GM10847 (cell line): Measurements from ENCODE around the gene EMP3.
A peak's percentile ranks its signal among the peaks of the same experiment; 100 is the strongest.

Experiments used
- POLR2A ChIP-seq: IDR thresholded peaks from 2 replicates; pipeline ENCODE4 v1.6.1; 2011; ENCODE audit not compliant: insufficient read length; ENCODE audit errors: extremely low read depth

Gene EMP3

DNA sequence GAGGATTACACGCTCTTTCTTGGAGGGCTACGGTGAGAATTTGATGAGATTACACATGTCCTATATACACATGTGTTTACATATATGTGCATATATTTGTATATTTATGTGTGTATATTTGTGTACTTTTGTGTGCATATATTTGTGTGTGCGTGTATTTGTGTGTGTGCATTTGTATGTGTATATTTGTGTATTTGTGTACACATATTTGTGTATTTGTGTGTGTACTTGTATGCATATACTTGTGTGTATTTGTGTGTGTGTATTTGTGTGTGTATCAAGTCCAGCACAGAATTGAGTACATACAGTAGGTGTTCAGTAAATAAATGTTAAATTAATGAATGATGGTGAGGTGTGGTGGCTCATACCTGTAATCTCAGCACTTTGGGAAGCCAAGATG lies 36.6 kb downstream of the EMP3 start:
- no peak for TF ChIP-seq POLR2A

DNA sequence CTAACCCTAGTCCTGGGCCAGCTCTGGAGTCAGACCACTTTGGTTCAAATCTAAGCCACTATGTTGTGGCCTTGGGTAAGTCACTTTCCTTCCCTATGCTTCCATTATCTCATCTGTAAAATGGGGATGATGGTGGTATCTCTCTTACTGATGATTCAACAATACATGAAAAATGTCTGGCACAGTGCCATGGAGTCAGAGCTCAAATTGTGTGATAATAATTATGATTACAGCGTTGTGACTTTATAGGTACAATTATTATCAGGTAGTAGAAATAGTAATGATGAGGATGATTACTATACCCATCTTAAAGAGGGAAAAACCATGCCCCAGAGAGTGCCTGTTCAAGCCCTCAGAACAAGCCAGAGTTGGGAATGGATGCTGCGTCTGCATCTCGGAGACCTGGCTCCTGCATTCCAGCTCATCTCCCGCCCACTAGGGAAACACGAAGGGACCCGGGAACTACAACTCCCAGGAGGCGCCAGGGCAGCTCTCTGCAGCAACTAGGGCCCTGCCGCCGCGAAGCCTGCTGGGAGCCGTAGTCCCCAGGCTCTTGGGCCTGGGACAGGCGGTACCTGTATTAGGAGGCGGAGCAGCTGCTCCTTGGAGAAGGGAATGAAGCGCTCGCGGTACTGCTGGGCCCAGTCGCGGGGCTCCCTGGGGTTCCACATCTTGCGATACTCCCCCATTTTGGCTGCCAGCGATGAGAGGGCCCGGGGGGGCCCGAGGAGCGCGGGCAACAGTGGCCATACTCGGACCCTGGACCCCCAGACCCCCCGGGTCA lies 37.6 kb downstream of the EMP3 start:
- peak; percentile 10 for TF ChIP-seq POLR2A

DNA sequence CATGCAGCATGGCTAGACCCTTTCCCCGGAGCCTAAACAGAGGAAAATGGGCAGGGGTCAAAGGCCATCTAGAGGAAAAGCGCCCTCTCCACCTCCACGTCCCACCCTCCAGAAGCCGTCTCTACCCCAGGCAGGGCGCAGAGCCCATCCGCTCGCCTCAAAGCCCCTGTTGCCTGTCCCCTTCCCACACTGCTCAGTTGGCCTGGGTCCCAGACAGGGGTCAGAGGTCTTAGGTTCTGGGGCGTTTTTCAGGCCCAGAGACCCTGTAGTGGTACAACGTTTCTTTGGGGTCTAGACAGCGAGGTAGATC lies 38.1 kb downstream of the EMP3 start:
- TF ChIP-seq POLR2A: no peak

DNA sequence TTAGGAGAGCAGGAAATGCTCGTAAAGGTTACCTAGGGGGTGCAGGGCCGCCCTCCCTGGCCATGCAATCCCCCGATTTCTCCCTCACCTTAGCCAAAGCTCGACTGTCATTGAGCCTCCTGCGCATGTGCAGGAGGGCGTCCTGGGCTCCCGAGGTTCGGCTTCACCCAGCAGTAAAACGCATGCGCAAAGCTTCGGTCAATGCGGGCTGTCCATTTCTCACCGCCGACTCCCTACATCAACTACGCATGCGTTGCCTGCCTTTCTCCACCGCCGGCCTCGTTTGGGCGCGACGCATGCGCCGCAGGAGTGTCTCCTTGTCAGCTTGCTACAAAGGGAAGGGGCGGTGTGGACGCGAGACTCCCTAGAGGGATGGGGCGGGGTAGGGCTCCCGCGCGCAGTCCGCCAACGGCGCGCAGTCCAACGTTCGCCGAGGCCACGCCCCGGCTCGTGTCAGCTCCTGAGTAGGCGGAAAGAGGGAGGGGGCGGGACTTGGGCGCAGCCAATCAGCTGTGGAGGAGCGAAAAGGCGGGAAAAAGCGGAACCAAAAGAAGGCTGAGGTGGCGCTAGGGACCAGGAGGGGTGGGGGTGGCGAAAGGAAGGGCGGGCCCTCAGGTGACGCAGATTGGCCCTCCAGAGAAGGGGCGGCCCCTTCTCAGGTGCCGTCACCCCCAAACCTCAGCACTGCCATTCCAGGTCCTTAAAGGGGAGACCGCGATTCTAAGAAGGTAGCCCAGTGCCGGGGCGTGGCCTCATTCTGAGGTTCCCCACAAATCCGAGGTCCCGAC lies 38.7 kb downstream of the EMP3 start, which contains the start of the genes SYNGR4 and TMEM143:
SYNGR4 (plus strand) TSS at position 558 of the 788 bp plus-strand sequence. CDS start 1,476 bp downstream, outside the sequence.
TMEM143 (minus strand) TSS at position 131 of the 788 bp plus-strand sequence; CDS start at position 111, 20 bp downstream.
- peak; percentile 58 for TF ChIP-seq POLR2A

DNA sequence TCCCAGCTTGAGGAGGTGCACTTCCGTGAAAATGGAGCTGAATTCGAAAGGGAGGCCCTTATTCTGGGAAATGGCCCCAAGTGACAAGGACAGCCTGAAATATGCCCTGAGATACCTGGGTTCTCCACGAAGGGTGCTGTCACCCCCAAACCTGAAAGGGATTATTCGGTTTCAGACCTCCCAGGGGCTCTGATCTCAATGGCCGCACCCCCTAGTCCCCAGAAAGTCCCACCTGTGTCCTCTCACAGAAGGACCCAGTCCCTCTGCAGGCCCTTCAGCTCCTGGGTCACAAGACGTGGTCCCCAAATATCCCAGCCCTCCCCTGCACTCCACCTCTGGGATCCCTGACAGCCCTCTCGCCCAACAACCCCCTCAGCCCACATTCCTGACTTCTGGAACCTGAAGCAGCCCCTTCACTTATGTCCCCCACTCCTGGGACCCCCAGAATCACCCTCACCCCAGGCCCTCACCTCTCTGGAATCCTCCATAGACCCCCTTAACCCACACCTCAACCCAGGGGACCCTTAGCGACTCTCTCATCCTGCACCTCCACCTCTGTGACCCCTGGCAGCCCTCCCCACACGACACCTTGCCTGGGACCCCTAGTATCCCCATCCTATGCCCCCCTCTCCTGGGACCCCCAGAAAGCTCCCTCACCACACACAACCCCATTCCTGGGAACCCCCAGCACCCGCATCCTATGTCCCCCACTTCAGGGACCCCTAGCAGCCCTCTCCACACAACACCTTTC lies 39.4 kb downstream of the EMP3 start:
- no peak for TF ChIP-seq POLR2A

DNA sequence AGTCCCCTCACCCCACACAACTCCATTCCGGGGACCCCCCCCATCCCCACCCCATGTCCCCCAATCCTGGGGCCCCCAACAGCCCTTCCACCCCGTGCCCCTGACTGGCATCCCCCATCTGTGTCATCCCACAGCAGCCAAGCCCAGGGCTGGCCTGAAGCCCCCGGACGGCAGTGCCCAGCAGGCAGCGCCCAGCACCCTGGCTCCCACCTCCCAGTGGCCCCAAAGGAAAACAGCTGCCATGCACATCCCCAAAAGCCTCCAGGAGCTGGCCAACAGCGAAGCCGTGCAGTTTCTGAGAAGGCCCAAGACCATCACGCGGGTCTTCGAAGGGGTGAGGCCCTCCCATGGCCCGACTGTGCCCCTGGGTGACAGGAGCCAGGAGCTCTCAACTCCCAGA lies 40.2 kb downstream of the EMP3 start:
- no peak for TF ChIP-seq POLR2A

DNA sequence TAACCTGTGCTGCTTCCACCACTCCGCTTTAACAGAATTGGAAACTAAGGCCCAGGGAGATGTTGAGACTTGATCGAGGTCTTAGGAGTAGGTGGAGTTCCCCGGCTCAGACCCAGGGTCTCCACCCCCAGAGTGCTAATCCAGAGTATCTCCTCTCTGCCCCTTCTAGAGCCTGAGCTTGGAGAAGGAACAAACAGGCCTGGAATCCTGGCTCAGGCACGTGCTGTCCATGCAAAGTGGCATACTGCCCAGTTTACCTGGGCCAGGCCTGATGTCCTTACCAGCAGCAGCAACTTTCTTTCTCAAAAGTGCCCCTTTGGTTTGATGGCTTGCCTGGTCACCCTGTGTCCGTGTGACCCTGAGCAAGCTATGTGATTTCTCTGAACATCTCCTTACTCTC lies 42.5 kb downstream of the EMP3 start:
- no peak for TF ChIP-seq POLR2A

DNA sequence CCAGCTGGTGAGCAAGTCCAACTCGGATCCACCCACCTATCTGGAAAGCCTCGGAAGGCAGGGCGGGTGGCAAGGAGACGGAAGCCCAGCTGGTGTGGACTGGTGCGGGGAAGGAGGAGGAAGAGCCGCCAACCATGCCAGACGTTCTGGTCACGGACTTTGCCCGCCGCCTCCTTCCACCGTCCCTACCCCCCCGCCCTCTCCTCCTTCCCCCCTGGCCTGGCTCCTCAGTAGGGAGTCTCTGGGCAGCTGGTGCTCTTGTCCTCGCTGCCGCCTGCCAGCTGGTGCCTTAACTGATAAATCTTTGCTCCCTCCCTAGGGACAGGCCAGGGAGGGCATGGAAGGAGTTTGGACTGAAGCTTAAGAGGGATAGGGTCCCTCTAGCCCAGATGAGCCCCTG lies 43.6 kb downstream of the EMP3 start:
- TF ChIP-seq POLR2A: no peak

DNA sequence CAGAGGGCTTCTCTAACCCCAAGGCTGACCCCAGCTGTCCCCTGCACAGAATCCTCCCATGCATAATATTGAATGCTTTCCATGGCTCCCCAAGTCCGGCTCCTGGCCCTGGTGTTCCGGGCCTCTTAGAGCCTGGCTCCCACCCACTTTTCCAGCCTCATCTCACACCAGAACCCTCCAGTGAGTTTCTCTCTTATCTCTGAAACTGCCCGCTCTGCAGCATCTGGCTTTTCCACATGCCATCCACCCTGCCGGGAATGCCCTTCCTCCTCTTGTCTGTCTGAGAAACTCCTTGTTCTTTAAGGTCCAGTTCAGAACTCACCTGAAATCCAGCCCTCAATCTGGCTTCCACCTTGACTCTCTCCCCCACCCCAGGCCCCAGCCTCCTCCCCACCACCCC lies 45.6 kb downstream of the EMP3 start:
- TF ChIP-seq POLR2A: no peak

DNA sequence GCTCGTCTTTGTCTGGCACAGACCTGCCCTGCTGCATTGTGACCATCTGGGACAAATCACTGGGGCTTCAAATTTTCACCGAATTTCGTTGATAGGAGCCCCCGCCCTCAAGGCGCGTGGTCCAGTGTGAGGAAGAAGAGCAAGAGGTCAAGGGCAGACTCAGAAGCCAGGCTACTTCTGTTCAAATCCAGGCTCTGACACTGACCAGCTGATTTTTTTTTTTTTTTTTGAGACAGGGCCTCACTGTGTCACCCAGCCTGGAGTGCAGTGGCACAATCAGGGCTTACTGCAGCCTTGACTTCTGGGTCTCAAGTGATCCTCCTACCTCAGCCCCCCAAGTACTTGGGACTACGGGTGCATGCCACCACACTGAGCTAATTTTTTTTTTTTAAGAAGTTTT lies 46.0 kb downstream of the EMP3 start:
- TF ChIP-seq POLR2A: no peak

DNA sequence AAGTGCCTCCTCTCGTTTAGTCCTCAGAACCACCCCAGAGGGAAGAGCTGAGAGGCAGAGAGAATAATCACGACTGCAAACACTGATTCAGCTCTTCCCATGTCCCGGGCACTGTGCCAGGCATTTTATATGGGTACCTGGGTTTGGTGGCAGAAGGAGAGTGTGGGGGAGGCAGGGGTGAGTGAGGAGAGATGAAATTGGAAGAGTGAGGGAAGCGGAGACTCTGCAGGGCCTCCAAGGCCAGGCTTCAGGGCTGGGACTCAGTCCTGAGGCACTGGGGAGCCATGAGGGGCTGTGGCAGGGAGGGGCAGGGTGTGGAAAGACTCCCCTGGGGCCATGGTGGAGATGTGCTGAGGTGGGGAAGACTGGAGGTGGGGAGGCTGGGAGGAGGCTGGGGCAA lies 47.6 kb downstream of the EMP3 start:
- TF ChIP-seq POLR2A: no peak

DNA sequence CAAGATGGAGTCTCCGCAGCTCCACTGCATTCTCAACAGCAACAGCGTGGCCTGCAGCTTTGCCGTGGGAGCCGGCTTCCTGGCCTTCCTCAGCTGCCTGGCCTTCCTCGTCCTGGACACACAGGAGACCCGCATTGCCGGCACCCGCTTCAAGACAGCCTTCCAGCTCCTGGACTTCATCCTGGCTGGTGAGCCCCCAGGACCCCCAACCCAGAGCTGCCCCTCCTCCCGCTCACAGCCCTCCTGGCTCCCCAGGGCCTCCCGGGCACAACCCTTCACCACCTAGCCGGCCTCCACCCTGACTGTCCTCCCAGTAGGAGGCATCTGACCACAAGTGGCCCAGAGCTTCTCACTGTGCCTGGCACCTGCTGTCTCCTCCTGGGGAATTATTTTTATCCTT lies 48.2 kb downstream of the EMP3 start:
- TF ChIP-seq POLR2A: no peak

DNA sequence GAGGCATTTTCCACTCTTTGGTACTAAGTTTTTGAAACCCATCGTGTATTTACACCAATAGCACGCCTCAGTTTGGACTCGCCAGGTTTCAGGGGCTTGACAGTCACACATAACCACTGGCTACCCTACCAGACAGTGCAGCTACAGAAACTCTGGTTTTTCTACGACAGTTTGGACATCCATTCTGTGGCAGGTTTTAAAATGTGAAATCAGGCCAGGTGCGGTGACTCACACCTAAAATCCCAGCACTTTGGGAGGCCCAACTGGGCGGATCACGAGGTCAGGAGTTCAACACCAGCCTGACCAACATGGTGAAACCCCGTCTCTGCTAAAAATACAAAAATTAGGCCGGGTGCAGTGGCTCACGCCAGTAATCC lies 52.8 kb downstream of the EMP3 start:
- TF ChIP-seq POLR2A: no peak

DNA sequence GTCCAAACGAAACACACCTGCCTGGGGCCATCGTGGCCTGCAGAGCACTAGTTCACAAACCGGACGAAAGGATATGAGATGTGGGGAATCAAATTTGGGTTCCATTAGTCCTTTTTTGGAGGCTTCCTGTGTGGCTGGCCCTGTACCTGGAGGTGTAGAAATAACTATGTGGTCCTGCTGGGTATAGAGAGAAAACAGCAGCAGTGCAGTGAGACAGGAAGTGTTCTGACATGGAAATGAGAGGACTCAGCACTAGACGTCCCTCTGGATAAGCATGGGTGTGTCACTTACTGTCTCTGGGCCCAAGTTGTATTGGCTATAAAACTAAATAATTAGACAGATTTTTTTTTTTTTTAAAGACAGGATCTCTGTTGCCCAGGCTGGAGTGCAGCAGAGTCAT lies 53.7 kb downstream of the EMP3 start:
- no peak for TF ChIP-seq POLR2A
